OCI-LY7 (cell line): ENCODE data around the gene FIGLA.

ENCODE experiments used
- EZH2phosphoT487 ChIP-seq: fragments of 200-600 bp; sonication (generic); IDR thresholded peaks from 2 replicates; pipeline ENCODE4 v1.6.1; 2018; ENCODE audit warnings: low read depth, borderline replicate concordance, mild to moderate bottlenecking, mixed run types, antibody characterized with exemption, low read length, moderate library complexity, mixed read lengths
- TF ChIP-seq, protein P1 (sequence below): fragments of 200-600 bp; sonication (generic); conservative IDR thresholded peaks from 2 replicates; pipeline ENCODE4 v1.5.1; 2014; ENCODE audit warnings: mild to moderate bottlenecking, antibody characterized with exemption, low read length, moderate library complexity, mixed read lengths

DNA sequence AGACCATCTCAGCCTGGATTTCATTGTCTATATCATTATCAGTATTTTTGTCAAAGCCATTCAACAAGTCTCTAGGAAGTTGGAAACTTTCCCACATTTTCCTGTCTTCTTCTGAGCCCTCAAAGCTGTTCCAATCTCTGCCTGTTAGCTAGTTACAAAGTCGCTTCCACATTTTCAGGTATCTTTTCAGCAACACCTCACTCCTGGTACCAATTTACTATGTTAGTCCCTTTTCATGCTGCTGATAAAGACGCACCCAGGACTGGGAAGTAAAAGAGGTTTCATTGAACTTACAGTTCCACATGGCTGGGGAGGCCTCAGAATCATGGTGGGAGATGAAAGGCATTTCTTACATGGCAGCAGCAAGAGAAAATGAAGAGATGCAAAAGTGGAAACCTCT lies 9.3 kb upstream of the FIGLA start:
- TF ChIP-seq, protein P1, sequence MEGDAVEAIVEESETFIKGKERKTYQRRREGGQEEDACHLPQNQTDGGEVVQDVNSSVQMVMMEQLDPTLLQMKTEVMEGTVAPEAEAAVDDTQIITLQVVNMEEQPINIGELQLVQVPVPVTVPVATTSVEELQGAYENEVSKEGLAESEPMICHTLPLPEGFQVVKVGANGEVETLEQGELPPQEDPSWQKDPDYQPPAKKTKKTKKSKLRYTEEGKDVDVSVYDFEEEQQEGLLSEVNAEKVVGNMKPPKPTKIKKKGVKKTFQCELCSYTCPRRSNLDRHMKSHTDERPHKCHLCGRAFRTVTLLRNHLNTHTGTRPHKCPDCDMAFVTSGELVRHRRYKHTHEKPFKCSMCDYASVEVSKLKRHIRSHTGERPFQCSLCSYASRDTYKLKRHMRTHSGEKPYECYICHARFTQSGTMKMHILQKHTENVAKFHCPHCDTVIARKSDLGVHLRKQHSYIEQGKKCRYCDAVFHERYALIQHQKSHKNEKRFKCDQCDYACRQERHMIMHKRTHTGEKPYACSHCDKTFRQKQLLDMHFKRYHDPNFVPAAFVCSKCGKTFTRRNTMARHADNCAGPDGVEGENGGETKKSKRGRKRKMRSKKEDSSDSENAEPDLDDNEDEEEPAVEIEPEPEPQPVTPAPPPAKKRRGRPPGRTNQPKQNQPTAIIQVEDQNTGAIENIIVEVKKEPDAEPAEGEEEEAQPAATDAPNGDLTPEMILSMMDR, result no peak
- TF ChIP-seq EZH2phosphoT487, result no peak
